Endothelial cell (in vitro differentiated cells): ENCODE results near the gene SCNN1A. TPM values are rescaled to one million over a fixed set of nuclear protein-coding genes. Genes with fewer than 3 reads are reported as not detected.

Source experiments
- DNase-seq: peaks from one replicate; pipeline ENCODE4 v3.0.0; 2021; ENCODE audit warnings: low spot score
- H3K27ac Mint-ChIP-seq: one replicate; pipeline ENCODE4 v1.8.0; 2021; ENCODE audit warnings: mixed read lengths, inconsistent platforms; ENCODE audit not compliant: unreplicated experiment
- H3K27me3 Mint-ChIP-seq: one replicate; pipeline ENCODE4 v1.8.0; 2021; ENCODE audit warnings: mild to moderate bottlenecking, moderate library complexity, mixed read lengths, inconsistent platforms; ENCODE audit not compliant: unreplicated experiment
- H3K36me3 Mint-ChIP-seq: one replicate; pipeline ENCODE4 v1.8.0; 2021; ENCODE audit warnings: mild to moderate bottlenecking, low read depth, mixed read lengths, inconsistent platforms; ENCODE audit not compliant: unreplicated experiment
- H3K4me1 Mint-ChIP-seq: one replicate; pipeline ENCODE4 v1.8.0; 2021; ENCODE audit warnings: mild to moderate bottlenecking, mixed read lengths, inconsistent platforms; ENCODE audit not compliant: unreplicated experiment
- H3K4me3 Mint-ChIP-seq: one replicate; pipeline ENCODE4 v1.8.0; 2021; ENCODE audit warnings: mild to moderate bottlenecking, mixed read lengths, inconsistent platforms; ENCODE audit not compliant: unreplicated experiment
- H3K9me3 Mint-ChIP-seq: one replicate; pipeline ENCODE4 v1.8.0; 2021; ENCODE audit warnings: mixed read lengths, inconsistent platforms; ENCODE audit not compliant: unreplicated experiment
- total RNA-seq: library from RNA; stranded (reverse); fragmentation: NEBNext Ultra II Directional; extraction: Animal tissue kit (Norgen Biotek cat#: 25700); gene quantifications from one replicate; pipeline ENCODE4 v1.2.1, GENCODE V29; 2021; ENCODE audit not compliant: unreplicated experiment
- TF ChIP-seq, protein P1 (sequence below): fragments of 200-600 bp; sonication (generic); IDR thresholded peaks from one replicate; pipeline ENCODE4 v1.5.0; 2021; ENCODE audit warnings: antibody characterized with exemption; ENCODE audit not compliant: unreplicated experiment

SCNN1A gene
- total RNA-seq, 1 donor from 2014 or later: 2.2 TPM

DNA sequence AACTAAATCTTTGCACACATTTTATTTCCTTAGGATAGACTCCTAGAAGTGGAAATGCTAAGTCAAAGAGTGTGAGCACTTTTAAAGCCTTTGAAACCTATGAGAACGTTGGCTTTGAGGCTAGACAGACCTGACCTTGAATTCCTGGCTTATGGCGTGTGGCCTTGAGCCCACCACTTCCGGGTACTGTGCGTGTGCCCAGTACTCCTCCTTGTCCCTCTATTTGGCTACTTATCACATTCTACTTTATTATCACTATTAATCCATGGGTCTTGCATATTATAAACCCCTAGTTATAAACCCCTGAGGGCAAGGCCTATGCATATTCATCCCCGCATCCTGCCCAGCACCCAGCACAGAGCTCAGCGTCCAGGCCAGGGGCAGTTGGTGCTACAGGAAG is 43.4 kb upstream of the SCNN1A start:
- peaks cover 7% of the 10 kb centered on the region for H3K4me1 Mint-ChIP-seq
- TF ChIP-seq, protein P1, sequence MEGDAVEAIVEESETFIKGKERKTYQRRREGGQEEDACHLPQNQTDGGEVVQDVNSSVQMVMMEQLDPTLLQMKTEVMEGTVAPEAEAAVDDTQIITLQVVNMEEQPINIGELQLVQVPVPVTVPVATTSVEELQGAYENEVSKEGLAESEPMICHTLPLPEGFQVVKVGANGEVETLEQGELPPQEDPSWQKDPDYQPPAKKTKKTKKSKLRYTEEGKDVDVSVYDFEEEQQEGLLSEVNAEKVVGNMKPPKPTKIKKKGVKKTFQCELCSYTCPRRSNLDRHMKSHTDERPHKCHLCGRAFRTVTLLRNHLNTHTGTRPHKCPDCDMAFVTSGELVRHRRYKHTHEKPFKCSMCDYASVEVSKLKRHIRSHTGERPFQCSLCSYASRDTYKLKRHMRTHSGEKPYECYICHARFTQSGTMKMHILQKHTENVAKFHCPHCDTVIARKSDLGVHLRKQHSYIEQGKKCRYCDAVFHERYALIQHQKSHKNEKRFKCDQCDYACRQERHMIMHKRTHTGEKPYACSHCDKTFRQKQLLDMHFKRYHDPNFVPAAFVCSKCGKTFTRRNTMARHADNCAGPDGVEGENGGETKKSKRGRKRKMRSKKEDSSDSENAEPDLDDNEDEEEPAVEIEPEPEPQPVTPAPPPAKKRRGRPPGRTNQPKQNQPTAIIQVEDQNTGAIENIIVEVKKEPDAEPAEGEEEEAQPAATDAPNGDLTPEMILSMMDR: no peak
- H3K27ac Mint-ChIP-seq: no peak overlapping the region
- H3K4me3 Mint-ChIP-seq: no peak overlapping the region
- H3K36me3 Mint-ChIP-seq: no peaks in the 10 kb centered on the region
- H3K27me3 Mint-ChIP-seq: no peaks in the 10 kb centered on the region
- no peaks in the 10 kb centered on the region for H3K9me3 Mint-ChIP-seq
- no peak for DNase-seq

DNA sequence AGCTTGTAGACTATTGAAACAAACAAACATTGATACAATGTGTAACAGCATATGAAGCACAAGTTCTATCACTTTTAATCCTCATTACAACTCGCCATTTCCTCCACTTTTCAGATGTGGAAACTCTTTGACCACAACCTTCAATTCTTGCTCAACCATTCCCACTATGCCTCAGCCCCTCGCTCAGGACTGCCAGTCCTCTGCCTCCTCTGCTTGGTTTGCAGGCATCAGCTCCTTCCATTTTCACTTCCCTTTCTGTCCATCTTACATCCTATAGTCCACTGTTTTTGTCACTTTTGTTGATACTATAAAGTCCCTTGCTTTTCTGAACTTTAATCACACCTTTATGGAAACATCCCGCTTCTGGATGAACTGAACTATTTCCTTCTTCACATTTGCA is 41.2 kb upstream of the SCNN1A start:
- H3K27ac Mint-ChIP-seq: no peak overlapping the region
- H3K9me3 Mint-ChIP-seq: no peaks in the 10 kb centered on the region
- H3K36me3 Mint-ChIP-seq: no peaks in the 10 kb centered on the region
- peaks cover 7% of the 10 kb centered on the region for H3K4me1 Mint-ChIP-seq
- no peak for DNase-seq
- no peak overlapping the region for H3K4me3 Mint-ChIP-seq
- no peaks in the 10 kb centered on the region for H3K27me3 Mint-ChIP-seq
- TF ChIP-seq, protein P1: no peak

DNA sequence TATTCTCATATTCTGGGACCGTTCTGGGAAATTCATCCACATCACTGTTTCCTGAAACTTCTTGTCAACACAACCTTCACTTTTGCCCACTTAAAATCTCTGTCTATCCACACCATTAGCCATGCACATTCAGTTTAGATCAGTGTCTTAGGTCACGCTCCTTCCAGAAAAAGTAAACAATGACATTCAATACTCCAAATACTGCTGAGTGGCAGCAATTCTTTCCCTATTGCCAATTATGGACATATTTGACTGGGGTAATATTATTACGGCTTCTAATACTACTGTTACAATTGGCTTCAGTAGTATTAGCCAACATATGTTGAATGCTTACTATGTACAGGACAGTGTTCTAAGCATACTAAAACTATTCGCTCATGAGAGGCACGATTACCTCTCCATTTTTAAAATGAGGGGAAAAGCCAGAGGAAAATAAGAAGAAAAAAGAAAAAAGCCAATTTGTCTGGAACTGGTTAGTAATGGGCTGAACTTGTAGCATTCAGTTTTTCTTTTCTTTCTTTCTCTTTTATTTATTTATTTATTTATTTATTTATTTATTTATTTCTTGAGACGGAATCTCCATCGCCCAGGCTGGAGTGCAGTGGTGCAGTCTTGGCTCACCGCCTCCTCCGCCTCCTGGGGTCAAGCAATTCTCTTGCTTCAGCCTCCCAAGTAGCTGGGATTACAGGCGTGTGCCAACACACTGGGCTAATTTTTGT is 32.0 kb upstream of the SCNN1A start:
- H3K36me3 Mint-ChIP-seq: no peaks in the 10 kb centered on the region
- DNase-seq: no peak
- TF ChIP-seq, protein P1: no peak
- H3K4me1 Mint-ChIP-seq: no peaks in the 10 kb centered on the region
- no peak overlapping the region for H3K27ac Mint-ChIP-seq
- H3K27me3 Mint-ChIP-seq: peaks cover 3% of the 10 kb centered on the region
- H3K9me3 Mint-ChIP-seq: no peaks in the 10 kb centered on the region
- H3K4me3 Mint-ChIP-seq: no peak overlapping the region

DNA sequence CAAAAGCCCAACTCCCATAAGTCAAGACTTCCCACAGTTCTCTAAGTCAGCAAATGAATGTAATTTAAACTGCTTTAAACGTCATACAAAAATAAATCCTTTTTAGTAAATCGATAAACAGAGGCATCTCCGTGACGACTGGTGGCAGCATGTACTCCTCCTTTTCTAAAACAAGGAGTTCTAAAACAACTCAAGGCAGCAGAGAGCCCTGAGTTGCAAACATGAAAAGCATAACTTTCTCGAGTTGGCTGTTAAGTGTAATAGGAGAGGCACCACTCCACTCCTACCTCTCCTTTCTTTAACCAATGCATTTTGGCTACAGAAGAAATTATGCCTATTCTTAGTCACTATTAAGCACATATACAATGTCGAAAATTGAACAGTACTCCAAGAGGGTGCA is 30.6 kb upstream of the SCNN1A start:
- no peaks in the 10 kb centered on the region for H3K36me3 Mint-ChIP-seq
- H3K27ac Mint-ChIP-seq: no peak overlapping the region
- no peak overlapping the region for H3K4me3 Mint-ChIP-seq
- no peak for DNase-seq
- H3K27me3 Mint-ChIP-seq: peaks cover 3% of the 10 kb centered on the region
- TF ChIP-seq, protein P1: no peak
- H3K4me1 Mint-ChIP-seq: no peaks in the 10 kb centered on the region
- H3K9me3 Mint-ChIP-seq: no peaks in the 10 kb centered on the region

DNA sequence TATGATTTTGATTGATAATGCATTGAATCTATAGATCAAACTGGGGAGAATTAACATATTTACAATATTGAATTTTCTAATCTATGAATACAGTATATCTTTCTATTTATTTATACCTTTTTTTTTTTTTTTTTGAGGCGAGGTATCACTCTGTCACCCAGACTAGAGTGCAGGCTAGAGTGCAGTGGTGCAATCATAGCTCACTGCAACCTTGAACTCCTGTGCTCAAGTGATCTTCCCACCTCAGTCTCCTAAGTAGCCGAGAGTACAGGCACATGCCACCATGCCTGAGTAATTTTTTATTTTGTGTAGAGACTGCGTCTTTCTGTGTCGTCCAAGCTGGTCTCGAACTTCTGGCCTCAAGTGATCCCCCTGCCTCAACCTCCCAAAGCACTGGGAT is 29.0 kb upstream of the SCNN1A start:
- Mint-ChIP-seq H3K4me1 (no peaks in the 10 kb centered on the region), H3K27ac (no peak overlapping the region), H3K27me3 (peaks cover 3% of the 10 kb centered on the region), H3K36me3 (peaks cover 3% of the 10 kb centered on the region), H3K4me3 (no peak overlapping the region), H3K9me3 (no peaks in the 10 kb centered on the region)
- TF ChIP-seq, protein P1: no peak
- DNase-seq: no peak
